Naive thymus-derived CD4-positive, alpha-beta T cell (primary cell): ENCODE results near the gene AHI1. TPM values are rescaled to one million over a fixed set of nuclear protein-coding genes. Genes with fewer than 3 reads are reported as not detected.

Source experiments
- ATAC-seq: fragments of 150-1000 bp; cut with Tn5 transposase; 2 replicates; pipeline ENCODE4 v1.10.0; 2021; ENCODE audit warnings: mild to moderate bottlenecking, moderate library complexity
- CTCF ChIA-PET: fragments of 350-600 bp; sonication (Branson Sonifier 250); formaldehyde crosslinking; loops from one replicate; lab custom pipeline; 2021; ENCODE audit warnings: antibody characterized with exemption; lab: Charles Lee
- POLR2A ChIA-PET: fragments of 350-600 bp; sonication (Branson Sonifier 250); formaldehyde crosslinking; loops from one replicate; lab custom pipeline; 2021; ENCODE audit warnings: antibody characterized with exemption, inconsistent platforms; lab: Charles Lee
- DNase-seq, 9 donors: peaks; one replicate each; pipeline versions ENCODE4 v3.0.0 to v3.0.0-alpha.2; 2020 to 2022; ENCODE audit warnings: mixed read lengths in 1 of 9
- H3K27ac ChIP-seq: one replicate; pipeline ENCODE4 v1.7.0; 2013; ENCODE audit warnings: mild to moderate bottlenecking, low read depth, low read length, moderate library complexity
- H3K27me3 ChIP-seq, 2 donors: one replicate each; pipeline ENCODE4 v1.7.0; 2013; ENCODE audit warnings: low read length in 2 of 2, mild to moderate bottlenecking in 2 of 2, moderate library complexity in 2 of 2; ENCODE audit not compliant: control insufficient read depth in 2 of 2, insufficient read depth in 2 of 2
- H3K36me3 ChIP-seq, 3 experiments: 1 replicate in 2 of 3; 2 replicates in 1 of 3; pipeline ENCODE4 v1.7.0; 2013; ENCODE audit warnings: low read length in 3 of 3, mild to moderate bottlenecking in 3 of 3, moderate library complexity in 1 of 3; ENCODE audit not compliant: insufficient read depth in 3 of 3, control insufficient read depth in 2 of 3
- H3K4me1 ChIP-seq, 2 donors: one replicate each; pipeline ENCODE4 v1.7.0; 2013; ENCODE audit warnings: low read length in 2 of 2, mild to moderate bottlenecking in 2 of 2, moderate library complexity in 1 of 2; ENCODE audit not compliant: control insufficient read depth in 2 of 2, insufficient read depth in 2 of 2
- H3K4me3 ChIP-seq: 2 replicates; pipeline ENCODE4 v1.7.0; 2013; ENCODE audit warnings: mild to moderate bottlenecking, low read length
- H3K9me3 ChIP-seq, 3 experiments: 1 replicate in 2 of 3; 2 replicates in 1 of 3; pipeline ENCODE4 v1.7.0; 2013; ENCODE audit warnings: low read length in 3 of 3; ENCODE audit not compliant: control insufficient read depth in 2 of 3
- H3K27ac Mint-ChIP-seq, 9 donors: one replicate each; pipeline ENCODE4 v1.8.0; 2020 to 2022; ENCODE audit warnings: mixed read lengths in 9 of 9, mild to moderate bottlenecking in 8 of 9, moderate library complexity in 5 of 9, inconsistent platforms in 2 of 9
- H3K27me3 Mint-ChIP-seq, 5 donors: one replicate each; pipeline ENCODE4 v1.8.0; 2021 to 2022; ENCODE audit warnings: mixed read lengths in 5 of 5, mild to moderate bottlenecking in 1 of 5
- H3K36me3 Mint-ChIP-seq, 5 donors: one replicate each; pipeline ENCODE4 v1.8.0; 2020 to 2022; ENCODE audit warnings: mixed read lengths in 5 of 5, mild to moderate bottlenecking in 3 of 5, inconsistent platforms in 1 of 5
- H3K4me1 Mint-ChIP-seq, 7 donors: one replicate each; pipeline ENCODE4 v1.8.0; 2020 to 2022; ENCODE audit warnings: mixed read lengths in 7 of 7, mild to moderate bottlenecking in 3 of 7, inconsistent platforms in 1 of 7
- H3K4me3 Mint-ChIP-seq, 10 donors: one replicate each; pipeline ENCODE4 v1.8.0; 2020 to 2022; ENCODE audit warnings: mild to moderate bottlenecking in 10 of 10, mixed read lengths in 10 of 10, moderate library complexity in 6 of 10, inconsistent platforms in 2 of 10
- H3K9me3 Mint-ChIP-seq, 11 donors: one replicate each; pipeline ENCODE4 v1.8.0; 2020 to 2022; ENCODE audit warnings: mixed read lengths in 11 of 11, mild to moderate bottlenecking in 4 of 11, inconsistent platforms in 1 of 11, moderate library complexity in 1 of 11
- intact Hi-C, 2 donors: fragments of 100-400 bp; cut with micrococcal nuclease; formaldehyde crosslinking; loops; one replicate each; pipeline ENCODE4 v1.15.1; 2023
- polyA plus RNA-seq, 2 donors: library from polyadenylated mRNA; unstranded; fragments of 300-500 nt; fragmentation: Illumina TruSeq; gene quantifications; one replicate each; pipeline ENCODE4 v1.2.3, GENCODE V29; 2021
- total RNA-seq, 6 experiments: library from RNA in 5 of 6; stranded (reverse) in 5 of 6; gene quantifications; 1 replicate in 5 of 6; 2 replicates in 1 of 6; pipeline ENCODE4 v1.2.3 and lab custom pipeline; 2021 to 2026

The AHI1 gene
- total and polyA plus RNA-seq, 7 experiments from 2014 or later, result 1.9 to 31.3 (median 13.3) TPM

DNA sequence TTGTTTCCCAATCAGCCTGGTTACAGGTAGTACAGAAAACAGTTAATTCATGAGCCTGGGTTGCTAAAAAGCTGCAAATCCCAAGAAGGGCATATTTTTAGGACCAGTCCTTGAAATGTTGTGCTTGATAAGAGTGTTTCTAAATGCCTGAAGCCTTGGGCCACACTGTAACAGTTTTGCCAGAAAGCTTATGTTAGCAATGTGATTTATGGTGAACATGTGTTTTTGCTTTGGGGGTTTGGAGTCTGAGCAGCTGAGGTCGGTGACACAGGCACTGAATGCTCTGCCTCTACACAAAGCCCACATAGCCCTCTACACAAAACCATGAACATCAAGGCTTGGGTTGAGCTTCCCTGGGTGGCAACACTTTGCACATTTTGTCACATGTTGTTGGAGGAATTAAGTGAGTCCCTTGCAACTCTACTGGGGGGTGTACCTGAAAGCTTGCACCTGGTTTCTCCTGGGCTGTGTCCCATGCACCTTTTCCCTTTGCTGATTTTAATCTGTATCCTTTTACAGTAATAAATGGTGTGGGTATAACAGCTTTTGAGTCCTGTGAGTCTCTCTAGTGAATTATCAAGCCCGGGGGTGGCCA, 22.2 kb downstream of the AHI1 start:
- DNase-seq, result no peak
- no peak overlapping the region for H3K27ac ChIP-seq
- Mint-ChIP-seq H3K27me3 (no peaks in the 10 kb centered on the region), H3K36me3 (peaks cover 20 to 40% (median 26%) of the 10 kb centered on the region in 5 donors), H3K4me1 (no peaks in the 10 kb centered on the region), H3K4me3 (no peak overlapping the region), H3K27ac (no peak overlapping the region), H3K9me3 (peaks cover 6 to 24% (median 11%) of the 10 kb centered on the region in 11 donors)
- intact Hi-C loops, result no loop called here
- H3K27me3 ChIP-seq, result no peaks in the 10 kb centered on the region
- no peaks in the 10 kb centered on the region for H3K4me1 ChIP-seq
- H3K9me3 ChIP-seq, result peaks cover 0 to 6% (median 0%) of the 10 kb centered on the region in 3 experiments
- ATAC-seq, result no peak
- ChIA-PET POLR2A (interaction anchor here (0.6 kb wide), 1 partner anchor 773 kb away, joined by 3 read pairs; no protein-coding TSS in a partner anchor), CTCF (no interaction called here)
- H3K36me3 ChIP-seq, result no peaks in the 10 kb centered on the region
- H3K4me3 ChIP-seq, result no peak overlapping the region

DNA sequence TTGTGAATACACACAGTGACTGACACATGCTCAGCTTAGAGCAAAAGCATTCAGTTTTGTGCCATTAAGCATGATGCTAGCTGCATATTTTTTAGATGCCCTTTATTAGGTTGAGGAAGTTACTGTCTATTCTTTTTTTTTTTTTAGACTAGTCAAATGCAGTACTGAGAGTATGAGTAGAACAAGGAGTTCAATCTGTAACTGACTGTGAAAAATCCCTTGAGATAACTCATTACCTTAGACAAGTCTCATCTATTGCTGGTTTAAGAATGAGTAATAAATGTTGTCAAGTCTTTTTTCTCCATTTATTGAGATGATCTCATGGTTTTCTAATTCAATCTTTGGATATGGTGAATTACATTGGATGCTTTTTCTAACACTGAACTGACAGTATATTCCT, 23.2 kb downstream of the AHI1 start:
- POLR2A ChIA-PET, result no interaction called here
- H3K4me3 Mint-ChIP-seq, result no peak overlapping the region
- DNase-seq (no peak), ATAC-seq (no peak)
- no peak overlapping the region for H3K27ac Mint-ChIP-seq
- H3K27me3 Mint-ChIP-seq, result no peaks in the 10 kb centered on the region
- CTCF ChIA-PET, result no interaction called here
- H3K36me3 Mint-ChIP-seq, result peaks cover 13 to 34% (median 20%) of the 10 kb centered on the region in 5 donors
- H3K27ac ChIP-seq, result no peak overlapping the region
- peaks cover 4 to 17% (median 9%) of the 10 kb centered on the region in 11 donors for H3K9me3 Mint-ChIP-seq
- H3K36me3 ChIP-seq, result no peaks in the 10 kb centered on the region
- H3K9me3 ChIP-seq, result peaks cover 0 to 6% (median 0%) of the 10 kb centered on the region in 3 experiments
- intact Hi-C loops, result no loop called here
- H3K4me1 Mint-ChIP-seq, result no peaks in the 10 kb centered on the region
- no peaks in the 10 kb centered on the region for H3K4me1 ChIP-seq
- H3K27me3 ChIP-seq, result no peaks in the 10 kb centered on the region
- no peak overlapping the region for H3K4me3 ChIP-seq

DNA sequence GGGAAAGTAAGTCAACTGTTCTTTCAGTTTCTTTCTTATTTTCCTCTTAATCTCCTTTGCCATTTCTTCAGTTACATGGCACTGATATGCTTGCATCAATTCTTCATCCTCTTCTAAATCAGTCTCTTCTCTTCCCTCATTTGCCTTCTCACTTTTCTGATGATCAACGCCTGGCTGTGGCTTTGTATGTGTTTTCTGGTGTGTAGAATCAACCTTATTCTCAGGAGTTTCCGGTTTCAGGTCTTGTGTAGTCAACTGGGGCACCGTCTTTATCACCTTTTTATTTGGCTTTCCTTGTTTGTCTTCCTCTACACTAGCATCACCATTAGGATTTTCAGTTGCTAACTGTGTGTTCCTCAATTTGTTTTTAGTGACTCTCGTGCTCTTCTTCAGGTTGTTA, 31.6 kb downstream of the AHI1 start:
- Mint-ChIP-seq H3K9me3 (peaks cover 0 to 4% (median 0%) of the 10 kb centered on the region in 11 donors), H3K36me3 (peaks cover 4 to 45% (median 17%) of the 10 kb centered on the region in 5 donors), H3K4me3 (no peak overlapping the region), H3K4me1 (peaks cover 0 to 12% (median 0%) of the 10 kb centered on the region in 7 donors), H3K27ac (no peak overlapping the region), H3K27me3 (no peaks in the 10 kb centered on the region)
- Histone ChIP-seq H3K4me1 (no peaks in the 10 kb centered on the region), H3K27me3 (no peaks in the 10 kb centered on the region), H3K4me3 (no peak overlapping the region), H3K27ac (no peak overlapping the region), H3K9me3 (no peaks in the 10 kb centered on the region), H3K36me3 (peaks cover 0 to 5% (median 0%) of the 10 kb centered on the region in 3 experiments)
- ATAC-seq (no peak), DNase-seq (no peak)
- ChIA-PET CTCF (no interaction called here), POLR2A (no interaction called here)
- intact Hi-C loops, result no loop called here

DNA sequence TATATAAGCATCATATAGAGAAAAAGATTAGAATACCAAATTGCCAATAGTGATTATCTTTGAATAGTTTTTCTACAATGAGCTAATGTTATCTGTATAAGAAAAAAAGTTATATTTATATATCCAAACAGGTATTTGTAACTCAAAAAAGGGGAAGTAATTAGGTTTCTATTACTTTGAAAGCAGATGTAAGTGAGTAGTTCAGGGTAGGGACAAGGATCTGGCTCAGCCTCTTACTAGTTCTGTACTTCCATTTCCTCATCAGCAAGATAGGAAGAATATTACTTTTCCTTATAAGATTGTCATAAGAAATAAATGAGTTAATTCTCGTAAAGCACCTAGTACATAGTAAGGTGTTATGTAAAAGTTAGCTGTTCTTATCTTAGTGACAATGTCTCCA, 32.2 kb downstream of the AHI1 start:
- Mint-ChIP-seq H3K4me3 (no peak overlapping the region), H3K27ac (no peak overlapping the region), H3K4me1 (peaks cover 0 to 17% (median 0%) of the 10 kb centered on the region in 7 donors), H3K9me3 (peaks cover 0 to under 1% (median 0%) of the 10 kb centered on the region in 11 donors), H3K27me3 (no peaks in the 10 kb centered on the region), H3K36me3 (peaks cover 4 to 46% (median 16%) of the 10 kb centered on the region in 5 donors)
- ChIA-PET CTCF (no interaction called here), POLR2A (no interaction called here)
- Histone ChIP-seq H3K4me1 (no peaks in the 10 kb centered on the region), H3K27me3 (no peaks in the 10 kb centered on the region), H3K27ac (no peak overlapping the region), H3K36me3 (peaks cover 0 to 5% (median 0%) of the 10 kb centered on the region in 3 experiments), H3K4me3 (no peak overlapping the region), H3K9me3 (no peaks in the 10 kb centered on the region)
- DNase-seq (no peak), ATAC-seq (no peak)
- intact Hi-C loops, result no loop called here

DNA sequence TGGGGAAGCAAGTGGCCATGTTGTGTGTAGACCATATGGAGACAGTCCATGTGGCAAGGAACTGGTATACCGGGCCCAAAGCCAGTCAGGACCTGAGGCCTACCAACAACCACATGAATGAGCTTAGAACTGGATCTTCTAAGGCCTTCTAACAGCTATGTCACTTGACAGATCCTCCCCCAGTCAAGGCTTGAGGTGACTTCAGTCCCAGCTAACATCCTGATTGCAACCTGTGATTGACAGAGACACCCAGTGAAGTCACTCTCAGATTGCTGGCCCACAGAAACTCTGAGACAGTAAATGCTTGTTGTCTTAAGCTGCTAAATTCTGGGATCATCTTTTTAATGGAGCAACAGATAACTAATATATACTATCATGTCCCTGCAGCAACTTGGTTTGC, 32.9 kb downstream of the AHI1 start:
- peaks cover 4 to 42% (median 16%) of the 10 kb centered on the region in 5 donors for H3K36me3 Mint-ChIP-seq
- no peaks in the 10 kb centered on the region for H3K4me1 ChIP-seq
- H3K9me3 Mint-ChIP-seq, result no peaks in the 10 kb centered on the region
- no peak overlapping the region for H3K27ac ChIP-seq
- no peaks in the 10 kb centered on the region for H3K27me3 Mint-ChIP-seq
- H3K4me1 Mint-ChIP-seq, result peaks cover 0 to 18% (median 0%) of the 10 kb centered on the region in 7 donors
- no peak overlapping the region for H3K4me3 ChIP-seq
- intact Hi-C loops, result no loop called here
- no peak overlapping the region for H3K27ac Mint-ChIP-seq
- H3K9me3 ChIP-seq, result no peaks in the 10 kb centered on the region
- POLR2A ChIA-PET, result no interaction called here
- H3K36me3 ChIP-seq, result peaks cover 0 to 5% (median 0%) of the 10 kb centered on the region in 3 experiments
- no peaks in the 10 kb centered on the region for H3K27me3 ChIP-seq
- no peak overlapping the region for H3K4me3 Mint-ChIP-seq
- DNase-seq (no peak), ATAC-seq (no peak)
- CTCF ChIA-PET, result no interaction called here

DNA sequence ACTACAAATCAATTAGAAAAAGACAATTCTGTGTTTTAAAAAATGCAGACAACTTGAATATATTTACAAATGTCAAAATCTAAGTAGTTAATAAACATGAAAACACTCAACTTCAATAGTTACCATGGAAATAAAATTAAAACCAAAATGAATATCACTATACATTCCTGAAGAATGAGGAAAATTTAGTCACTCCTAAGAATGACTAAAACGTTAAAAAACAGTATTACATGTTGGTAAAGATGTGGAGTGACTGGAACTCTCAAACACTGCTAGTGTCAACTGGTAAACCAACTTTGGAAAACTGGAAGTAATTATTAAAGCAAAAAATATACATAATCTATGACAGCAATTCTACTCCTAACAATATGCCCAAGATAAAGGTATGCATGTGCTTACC, 36.3 kb downstream of the AHI1 start:
- H3K4me3 ChIP-seq, result no peak overlapping the region
- DNase-seq (no peak), ATAC-seq (no peak)
- intact Hi-C loops, result no loop called here
- Mint-ChIP-seq H3K4me3 (no peak overlapping the region), H3K27me3 (no peaks in the 10 kb centered on the region), H3K4me1 (peaks cover 0 to 18% (median 0%) of the 10 kb centered on the region in 7 donors), H3K36me3 (peaks cover 4 to 34% (median 14%) of the 10 kb centered on the region in 5 donors), H3K27ac (no peak overlapping the region), H3K9me3 (no peaks in the 10 kb centered on the region)
- H3K36me3 ChIP-seq, result peaks cover 0 to 5% (median 0%) of the 10 kb centered on the region in 3 experiments
- H3K4me1 ChIP-seq, result no peaks in the 10 kb centered on the region
- no peaks in the 10 kb centered on the region for H3K9me3 ChIP-seq
- no peaks in the 10 kb centered on the region for H3K27me3 ChIP-seq
- POLR2A ChIA-PET, result no interaction called here
- CTCF ChIA-PET, result no interaction called here
- no peak overlapping the region for H3K27ac ChIP-seq

DNA sequence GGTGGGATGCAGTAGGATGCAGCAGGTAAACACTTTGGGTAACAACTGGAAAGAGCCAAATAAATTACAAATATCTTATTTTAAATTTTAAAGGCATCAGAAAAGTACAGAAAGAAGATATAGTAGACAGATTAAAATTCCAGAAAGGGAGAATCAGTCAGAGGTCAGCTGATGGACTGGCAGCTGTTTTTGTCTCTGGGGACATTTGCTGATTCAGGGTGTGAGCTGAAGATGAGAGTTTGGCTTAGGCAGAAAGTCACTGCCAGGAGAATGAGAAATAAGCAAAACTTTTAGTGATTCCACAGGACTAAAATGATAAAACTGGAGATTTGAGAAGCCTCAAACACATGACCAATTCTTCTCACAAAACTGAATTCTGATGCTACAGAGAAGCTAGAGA, 39.5 kb downstream of the AHI1 start:
- no peaks in the 10 kb centered on the region for H3K9me3 Mint-ChIP-seq
- H3K4me3 Mint-ChIP-seq, result no peak overlapping the region
- H3K36me3 ChIP-seq, result no peaks in the 10 kb centered on the region
- peaks cover 0 to 19% (median 8%) of the 10 kb centered on the region in 5 donors for H3K36me3 Mint-ChIP-seq
- intact Hi-C loops, result no loop called here
- H3K4me1 ChIP-seq, result no peaks in the 10 kb centered on the region
- H3K27me3 ChIP-seq, result no peaks in the 10 kb centered on the region
- DNase-seq, result no peak
- ATAC-seq, result no peak
- ChIA-PET CTCF (no interaction called here), POLR2A (no interaction called here)
- peaks cover 0 to 8% (median 0%) of the 10 kb centered on the region in 7 donors for H3K4me1 Mint-ChIP-seq
- no peak overlapping the region for H3K4me3 ChIP-seq
- no peaks in the 10 kb centered on the region for H3K27me3 Mint-ChIP-seq
- H3K9me3 ChIP-seq, result no peaks in the 10 kb centered on the region
- H3K27ac Mint-ChIP-seq, result peak overlapping the region in 1 of 9 donors; percentile 84
- H3K27ac ChIP-seq, result no peak overlapping the region
